MM.1S (cell line): ENCODE results near the gene FAM216A.

ENCODE experiments used
- EZH2 ChIP-seq: fragments of 300-600 bp; sonication (generic); optimal IDR thresholded peaks from 2 replicates; pipeline ENCODE3; 2017; ENCODE audit warnings: low read depth, mild to moderate bottlenecking, antibody characterized with exemption, low read length, mixed read lengths
- EZH2phosphoT487 ChIP-seq: fragments of 300-600 bp; sonication (generic); IDR thresholded peaks from 2 replicates; pipeline ENCODE4 v1.6.1; 2018; ENCODE audit warnings: antibody characterized with exemption, low read length
- TF ChIP-seq, protein P1 (sequence below): fragments of 300-600 bp; sonication (generic); IDR thresholded peaks from 2 replicates; pipeline ENCODE4 v1.5.1; 2016; ENCODE audit warnings: antibody characterized with exemption, low read length, mixed read lengths

- no peak for TF ChIP-seq EZH2
- TF ChIP-seq, protein P1, sequence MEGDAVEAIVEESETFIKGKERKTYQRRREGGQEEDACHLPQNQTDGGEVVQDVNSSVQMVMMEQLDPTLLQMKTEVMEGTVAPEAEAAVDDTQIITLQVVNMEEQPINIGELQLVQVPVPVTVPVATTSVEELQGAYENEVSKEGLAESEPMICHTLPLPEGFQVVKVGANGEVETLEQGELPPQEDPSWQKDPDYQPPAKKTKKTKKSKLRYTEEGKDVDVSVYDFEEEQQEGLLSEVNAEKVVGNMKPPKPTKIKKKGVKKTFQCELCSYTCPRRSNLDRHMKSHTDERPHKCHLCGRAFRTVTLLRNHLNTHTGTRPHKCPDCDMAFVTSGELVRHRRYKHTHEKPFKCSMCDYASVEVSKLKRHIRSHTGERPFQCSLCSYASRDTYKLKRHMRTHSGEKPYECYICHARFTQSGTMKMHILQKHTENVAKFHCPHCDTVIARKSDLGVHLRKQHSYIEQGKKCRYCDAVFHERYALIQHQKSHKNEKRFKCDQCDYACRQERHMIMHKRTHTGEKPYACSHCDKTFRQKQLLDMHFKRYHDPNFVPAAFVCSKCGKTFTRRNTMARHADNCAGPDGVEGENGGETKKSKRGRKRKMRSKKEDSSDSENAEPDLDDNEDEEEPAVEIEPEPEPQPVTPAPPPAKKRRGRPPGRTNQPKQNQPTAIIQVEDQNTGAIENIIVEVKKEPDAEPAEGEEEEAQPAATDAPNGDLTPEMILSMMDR: no peak
- TF ChIP-seq EZH2phosphoT487: no peak
These were observed 66.2 kb downstream of the FAM216A start for GRCh38 chr12:110534811-110535210.
